GM12891 (cell line): ENCODE results near the gene ZNF581.

Experiments used
- DNase-seq: peaks from one replicate; pipeline ENCODE4 v3.0.0; 2011; ENCODE audit warnings: low spot score; ENCODE audit not compliant: insufficient read length
- FAIRE-seq: peaks from 2 replicates; lab custom pipeline; 2011; peaks lifted over from hg19 to GRCh38; lab: Jason Lieb, UNC
- PAX5 ChIP-seq: IDR thresholded peaks from 2 replicates; pipeline ENCODE4 v1.6.1; 2011; ENCODE audit warnings: low read length, moderate library complexity, mild to moderate bottlenecking; ENCODE audit not compliant: insufficient read depth, severe bottlenecking
- POLR2A ChIP-seq: IDR thresholded peaks from 2 replicates; pipeline ENCODE4 v1.6.1; 2011; ENCODE audit warnings: low read depth, low read length, control low read depth
- POLR2AphosphoS5 ChIP-seq: IDR thresholded peaks from 2 replicates; pipeline ENCODE4 v1.6.1; 2011; ENCODE audit warnings: low read depth, low read length, control low read depth
- POU2F2 ChIP-seq: IDR thresholded peaks from 2 replicates; pipeline ENCODE4 v1.6.1; 2011; ENCODE audit warnings: low read depth, mild to moderate bottlenecking, control low read depth, low read length, moderate library complexity
- SPI1 ChIP-seq: IDR thresholded peaks from 2 replicates; pipeline ENCODE4 v1.6.1; 2011; ENCODE audit warnings: low read depth, low read length, control low read depth
- TAF1 ChIP-seq: IDR thresholded peaks from 2 replicates; pipeline ENCODE4 v1.6.1; 2011; ENCODE audit warnings: low read depth, low read length, control low read depth

Gene ZNF581

DNA sequence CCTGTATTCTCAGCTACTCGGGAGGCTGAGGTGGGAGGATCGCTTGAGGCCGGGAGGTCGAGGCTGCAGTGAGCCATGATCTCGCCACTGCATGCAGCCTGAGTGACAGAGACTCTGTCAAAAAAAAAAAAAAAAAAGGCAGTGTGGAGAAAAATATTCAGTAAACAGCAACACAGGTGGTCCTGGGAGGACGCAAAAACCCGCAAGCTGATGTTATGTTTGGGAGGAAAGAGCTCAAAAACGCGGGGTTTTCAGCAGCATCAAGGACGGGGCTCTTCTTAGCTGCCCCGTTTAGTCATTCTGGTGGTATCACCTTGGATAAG lies 18.5 kb upstream of the ZNF581 start:
- TF ChIP-seq TAF1 (no peak), POLR2AphosphoS5 (no peak), POU2F2 (no peak), PAX5 (no peak), SPI1 (no peak), POLR2A (no peak)
- FAIRE-seq: no peak
- no peak for DNase-seq

DNA sequence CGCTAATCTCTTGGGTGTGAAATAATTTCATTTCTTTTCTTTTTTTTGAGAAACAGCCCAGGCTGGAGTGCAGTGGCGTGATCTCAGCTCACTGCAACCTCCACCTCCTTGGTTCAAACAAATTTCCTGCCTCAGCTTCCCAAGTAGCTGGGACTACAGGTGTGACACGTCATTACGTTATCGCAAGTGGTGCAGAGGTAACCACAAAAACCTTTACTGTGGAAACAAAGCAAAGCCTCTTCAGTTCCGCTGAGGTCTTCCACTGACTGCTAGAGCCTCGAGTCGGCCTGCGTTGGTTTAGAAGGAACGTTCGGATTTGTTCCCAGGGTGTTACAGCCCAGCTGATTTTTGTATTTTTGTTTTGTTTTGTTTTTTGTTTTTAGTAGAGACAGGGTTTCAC lies 17.1 kb upstream of the ZNF581 start:
- no peak for DNase-seq
- no peak for FAIRE-seq
- no peak for TF ChIP-seq PAX5
- no peak for TF ChIP-seq POLR2AphosphoS5
- no peak for TF ChIP-seq TAF1
- no peak for TF ChIP-seq POLR2A
- TF ChIP-seq POU2F2: no peak
- no peak for TF ChIP-seq SPI1

DNA sequence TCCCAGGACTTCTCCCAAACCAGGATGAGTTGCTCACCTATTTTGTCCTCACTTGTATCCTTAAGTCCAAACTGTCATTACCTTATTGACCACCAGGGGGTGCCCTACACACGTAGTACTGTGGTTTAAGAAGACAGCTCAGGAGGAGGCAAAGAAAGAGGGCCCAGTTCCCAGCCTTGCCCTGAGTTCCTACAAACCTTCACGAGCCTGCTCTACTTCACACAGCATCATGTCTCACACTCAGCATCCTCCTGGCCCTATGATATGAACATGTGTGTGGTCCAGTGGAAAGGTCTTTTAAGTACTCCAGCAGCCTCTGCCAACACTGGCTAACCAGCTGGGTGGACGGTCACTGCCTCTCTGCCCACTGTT lies 11.0 kb upstream of the ZNF581 start:
- no peak for DNase-seq
- TF ChIP-seq TAF1: no peak
- TF ChIP-seq POLR2AphosphoS5: no peak
- no peak for TF ChIP-seq POLR2A
- no peak for TF ChIP-seq POU2F2
- TF ChIP-seq PAX5: no peak
- TF ChIP-seq SPI1: no peak
- FAIRE-seq: peak; percentile 89

DNA sequence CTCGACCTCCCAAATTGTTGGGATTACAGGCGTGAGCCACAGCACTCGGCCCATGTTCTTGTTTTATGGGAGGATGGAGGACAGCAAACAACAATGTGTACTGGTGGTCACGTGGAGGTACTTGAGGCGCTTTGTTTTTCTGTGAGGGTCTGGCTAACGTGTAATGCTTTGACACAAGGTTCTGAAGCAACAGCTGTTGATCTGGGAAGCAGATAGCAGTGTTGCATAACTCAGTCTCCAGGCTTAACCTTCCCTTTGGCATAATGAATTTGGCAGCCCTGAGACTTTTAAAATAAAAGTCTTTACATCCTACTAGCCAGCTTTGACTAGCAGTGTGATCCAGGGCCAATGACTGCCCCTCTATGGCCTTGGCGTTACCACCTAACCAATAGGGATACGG lies 9.6 kb upstream of the ZNF581 start:
- no peak for FAIRE-seq
- no peak for DNase-seq
- TF ChIP-seq PAX5: no peak
- TF ChIP-seq POLR2AphosphoS5: no peak
- no peak for TF ChIP-seq POLR2A
- TF ChIP-seq POU2F2: no peak
- TF ChIP-seq SPI1: no peak
- no peak for TF ChIP-seq TAF1

DNA sequence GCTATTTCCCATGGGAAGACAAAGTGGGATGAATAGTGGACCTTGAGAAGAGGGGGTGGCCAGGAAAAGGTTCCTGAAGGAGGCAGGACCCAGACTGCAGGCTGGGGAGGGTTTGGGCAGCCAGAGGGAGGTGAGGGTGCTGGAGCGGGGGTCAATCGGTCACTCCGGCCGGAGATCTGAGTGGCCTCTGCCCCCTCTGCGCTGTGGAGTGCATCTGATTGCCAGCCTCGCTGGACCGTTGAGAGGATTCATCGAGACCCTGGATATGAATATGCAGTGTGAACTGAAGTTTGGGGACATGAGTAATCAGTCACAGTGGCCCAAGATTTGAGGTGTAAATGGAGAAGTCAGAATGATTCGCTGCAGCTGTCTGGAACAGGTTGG lies 8.1 kb upstream of the ZNF581 start:
- no peak for FAIRE-seq

DNA sequence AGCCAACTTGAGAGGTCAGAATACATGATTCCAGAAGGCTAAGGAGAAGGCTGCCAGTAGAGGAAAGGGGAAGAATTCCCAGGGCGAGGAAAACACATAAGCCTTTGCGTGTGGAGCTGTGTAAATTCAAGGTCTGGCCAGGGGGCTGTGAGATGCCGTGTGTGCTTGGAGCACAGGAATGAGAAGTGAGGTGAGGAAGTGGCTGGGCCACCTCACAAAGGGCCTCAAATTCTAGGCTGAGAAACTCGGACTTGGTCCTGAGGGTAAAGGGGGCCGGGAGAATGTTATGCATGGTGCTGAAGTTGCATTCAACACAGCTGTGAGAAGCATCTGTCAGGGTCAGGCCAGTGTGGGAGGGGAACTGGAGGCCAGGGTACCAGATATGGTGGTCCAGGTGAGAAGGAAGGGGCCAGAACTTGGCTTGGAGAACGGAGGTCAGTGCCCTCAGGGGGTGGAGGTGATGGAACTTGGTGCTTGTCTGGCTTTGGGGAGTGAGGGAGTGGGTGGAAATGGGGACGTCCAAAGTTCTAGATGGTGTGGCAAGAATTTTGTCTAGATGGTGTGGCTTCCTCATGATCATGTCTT lies 7.5 kb upstream of the ZNF581 start:
- FAIRE-seq (no peak), DNase-seq (no peak)
- peak; percentile 63 for TF ChIP-seq POLR2AphosphoS5
- no peak for TF ChIP-seq TAF1
- peak; percentile 64; the same call in 1 of the 2 replicates for TF ChIP-seq POLR2A
- 0 out of 2 replicates have a peak, but pooled peaks have one; percentile 24 for TF ChIP-seq SPI1
- TF ChIP-seq PAX5: no peak
- TF ChIP-seq POU2F2: no peak; the same call in 1 of the 2 replicates

More for the DNA sequence above, 8.1 kb upstream of the ZNF581 start:
- no peak for DNase-seq
- TF ChIP-seq PAX5 (no peak), SPI1 (no peak), TAF1 (no peak), POU2F2 (peak; percentile 18; the same call in 1 of the 2 replicates), POLR2AphosphoS5 (no peak), POLR2A (no peak)

DNA sequence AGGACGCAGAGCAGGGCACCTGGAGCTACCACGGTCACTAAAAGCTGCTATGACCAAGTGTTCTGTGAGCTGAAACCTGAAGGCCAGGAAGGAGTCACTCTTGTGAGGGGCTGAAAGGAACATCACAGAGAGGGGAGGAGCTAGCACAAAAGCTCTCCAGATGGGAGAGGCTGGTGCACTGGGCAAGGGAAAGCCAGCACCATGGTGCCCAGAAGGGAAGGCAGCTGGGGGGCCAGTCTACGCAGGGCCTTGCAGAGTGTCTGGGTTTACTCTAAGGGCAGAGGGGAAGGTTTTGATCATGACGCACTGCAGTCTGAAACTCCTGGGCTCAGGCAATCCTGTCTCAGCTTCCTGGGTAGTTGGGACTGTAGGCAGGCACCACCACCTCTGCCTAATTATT lies 6.7 kb upstream of the ZNF581 start:
- FAIRE-seq: no peak
- TF ChIP-seq POLR2A (no peak), POU2F2 (no peak), PAX5 (no peak), TAF1 (no peak), POLR2AphosphoS5 (no peak), SPI1 (no peak)

DNA sequence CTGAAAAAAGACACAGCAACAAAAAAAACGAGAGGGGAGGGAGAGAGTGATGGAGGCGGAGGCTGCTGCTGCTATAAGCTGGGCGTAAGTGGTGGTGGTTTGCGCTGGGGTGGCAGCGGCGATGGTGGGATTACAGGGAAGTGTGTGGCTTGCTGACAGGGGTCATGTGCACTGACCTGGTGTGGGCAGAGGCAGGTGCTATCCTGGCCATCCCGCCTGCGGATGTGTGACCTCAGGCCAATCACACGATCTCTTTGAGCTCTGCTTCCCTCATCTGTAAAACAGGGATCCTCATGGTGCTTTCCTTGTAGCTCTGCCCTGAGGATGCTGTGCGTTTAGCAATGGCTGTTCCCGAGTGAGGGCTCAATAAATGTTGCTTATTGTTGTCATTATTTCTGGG lies 5.9 kb upstream of the ZNF581 start:
- TF ChIP-seq PAX5 (no peak), SPI1 (no peak), POU2F2 (no peak), TAF1 (no peak), POLR2AphosphoS5 (no peak), POLR2A (no peak; the same call in 1 of the 2 replicates)
- no peak for FAIRE-seq
- DNase-seq: no peak

More for the DNA sequence above, 6.7 kb upstream of the ZNF581 start:
- no peak for DNase-seq

DNA sequence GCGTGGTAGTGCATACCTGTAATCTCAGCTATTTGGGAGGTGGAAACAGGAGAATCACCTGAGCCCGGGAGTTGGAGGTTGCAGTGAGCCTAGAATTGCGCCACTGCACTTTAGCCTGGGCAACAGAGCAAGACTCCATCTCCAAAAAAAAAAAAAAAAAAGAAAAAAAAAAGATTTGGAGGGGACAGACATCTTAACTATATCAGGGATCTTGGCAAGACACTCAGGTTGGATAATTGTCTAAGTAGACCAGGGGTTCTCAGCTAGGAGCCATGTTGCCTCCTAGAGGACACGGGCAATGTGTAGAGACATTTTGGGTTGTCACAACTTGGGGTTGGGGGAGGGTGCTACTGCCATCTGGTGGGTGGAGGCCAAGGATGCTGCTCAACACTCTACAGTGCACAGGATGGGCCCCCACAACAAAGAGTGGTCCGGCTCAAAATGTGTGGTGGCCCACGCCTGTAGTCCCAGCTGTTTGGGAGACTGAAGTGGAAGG lies 4.5 kb upstream of the ZNF581 start:
- no peak for TF ChIP-seq PAX5
- peak; percentile 31; the same call in 1 of the 2 replicates for TF ChIP-seq POLR2A
- TF ChIP-seq TAF1: peak; percentile 45; the same call in 1 of the 2 replicates
- FAIRE-seq (peak; percentile 51), DNase-seq (no peak)

DNA sequence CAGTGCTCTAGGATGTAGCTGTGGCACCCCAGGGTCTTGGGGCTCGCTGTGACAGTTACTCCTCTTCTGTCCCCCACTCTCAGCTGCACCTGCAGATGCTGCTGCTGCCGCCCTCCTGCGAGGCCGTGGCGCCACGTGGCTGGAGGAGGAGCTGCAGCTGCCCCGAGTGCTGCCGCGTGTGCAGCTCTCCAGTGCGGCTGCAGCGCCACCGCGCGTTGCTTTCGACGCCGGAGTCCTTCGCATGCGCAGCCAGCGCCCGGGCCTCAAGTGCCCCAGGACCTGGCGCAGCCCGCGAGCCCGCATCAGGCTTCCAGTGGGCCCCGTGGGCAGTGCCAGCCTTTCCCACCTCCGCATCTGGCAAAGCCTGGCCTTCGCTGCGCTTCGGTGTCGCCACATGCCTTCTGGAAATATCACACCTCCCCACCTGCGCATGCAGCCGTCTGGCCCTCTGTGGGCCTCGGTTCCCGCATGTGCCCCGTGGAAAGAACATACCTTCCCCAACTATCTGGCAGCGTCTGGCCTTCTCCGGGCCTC lies 3.3 kb upstream of the ZNF581 start:
- no peak for TF ChIP-seq TAF1
- 0 out of 2 replicates have a peak, but pooled peaks have one; percentile 35 for TF ChIP-seq POLR2AphosphoS5
- TF ChIP-seq POU2F2: 0 out of 2 replicates have a peak, but pooled peaks have one; percentile 7
- TF ChIP-seq POLR2A: no peak
- no peak for TF ChIP-seq SPI1
- no peak for TF ChIP-seq PAX5
- peak; percentile 58 for FAIRE-seq
- no peak for DNase-seq
